ENCODE results near the gene SEMA7A. TPM values are rescaled to one million over a fixed set of nuclear protein-coding genes. Genes with fewer than 3 reads are reported as not detected.

SEMA7A gene
- total RNA-seq, 4 donors from 2014 or later: 0.20 to 5.6 (median 3.1) TPM

GRCh38 chr15:74406517-74406916 is 27.2 kb downstream of the SEMA7A start:
- DNase-seq: no peak
- WGBS, 2 donors (ENCODE audit: low coverage in 1 of 2): 83 to 100% methylated on average over 1 to 4 of the region's 4 CpGs
- peaks cover 0 to 9% (median 0%) of the 10 kb centered on the region in 4 donors for H3K4me1 ChIP-seq
- peaks cover 5% of the 10 kb centered on the region for H3K27me3 ChIP-seq
- H3K9me3 ChIP-seq: no peaks in the 10 kb centered on the region
- no peak overlapping the region for H3K4me3 ChIP-seq
- no peak for TF ChIP-seq CTCF (IDR thresholded peaks at IDR 0.05)
- H3K36me3 ChIP-seq: no peaks in the 10 kb centered on the region
- in situ Hi-C loops (cut with MboI; ENCODE audit: low pct_ligation_motif_present in 1 of 4, low pct_unique_long_range_greater_than_20kb in 1 of 4, low sequenced_read_pairs in 3 of 4): no loop called here
- intact Hi-C loops (cut with DNase I; ENCODE audit: low total_unique reads): no loop called here
- H3K27ac ChIP-seq: no peak overlapping the region

- WGBS, 2 donors (ENCODE audit: low coverage in 1 of 2): 82 to 100% methylated on average over 1 to 7 of the region's 7 CpGs
- no peak for TF ChIP-seq POLR2A (IDR thresholded peaks at IDR 0.05)
- no peak for TF ChIP-seq POLR2AphosphoS5 (IDR thresholded peaks at IDR 0.05)
- no peak for TF ChIP-seq EP300 (IDR thresholded peaks at IDR 0.05; ENCODE audit: low read depth)
- TF ChIP-seq CTCF (IDR thresholded peaks at IDR 0.05): no peak
- no peaks in the 10 kb centered on the region for H3K36me3 ChIP-seq
- in situ Hi-C loops (cut with MboI; ENCODE audit: low pct_ligation_motif_present in 1 of 4, low pct_unique_long_range_greater_than_20kb in 1 of 4, low sequenced_read_pairs in 3 of 4): no loop called here
- no peak overlapping the region for H3K27ac ChIP-seq
- H3K4me1 ChIP-seq: peaks cover 0 to 9% (median 0%) of the 10 kb centered on the region in 4 donors
- no peak for DNase-seq
- intact Hi-C loops (cut with DNase I; ENCODE audit: low total_unique reads): no loop called here
- no peaks in the 10 kb centered on the region for H3K9me3 ChIP-seq
- H3K4me3 ChIP-seq: no peak overlapping the region
- peaks cover 10% of the 10 kb centered on the region for H3K27me3 ChIP-seq
Measured at GRCh38 chr15:74405823-74406222, 27.9 kb downstream of the SEMA7A start.

- no peak for DNase-seq
- no peak overlapping the region for H3K27ac ChIP-seq
- no peaks in the 10 kb centered on the region for H3K36me3 ChIP-seq
Measured at GRCh38 chr15:74403991-74404563, 29.7 kb downstream of the SEMA7A start.

GRCh38 chr15:74403588-74403919 is 30.2 kb downstream of the SEMA7A start:
- Histone ChIP-seq H3K36me3 (no peaks in the 10 kb centered on the region), H3K4me3 (no peak overlapping the region), H3K9me3 (no peaks in the 10 kb centered on the region), H3K4me1 (peaks cover 0 to 13% (median 0%) of the 10 kb centered on the region in 4 donors), H3K27me3 (peaks cover 17% of the 10 kb centered on the region), H3K27ac (no peak overlapping the region)
- intact Hi-C loops (cut with DNase I; ENCODE audit: low total_unique reads): no loop called here
- 76% methylated on average over 10 of the region's 10 CpGs; no CpG with 5 or more reads in 1 of the 2 donors for WGBS, 2 donors (ENCODE audit: low coverage in 1 of 2)
- in situ Hi-C loops (cut with MboI; ENCODE audit: low pct_ligation_motif_present in 1 of 4, low pct_unique_long_range_greater_than_20kb in 1 of 4, low sequenced_read_pairs in 3 of 4): no loop called here
- peak; percentile 23 for DNase-seq
- TF ChIP-seq POLR2AphosphoS5 (IDR thresholded peaks at IDR 0.05) (no peak), CTCF (IDR thresholded peaks at IDR 0.05) (no peak), POLR2A (IDR thresholded peaks at IDR 0.05) (no peak), EP300 (IDR thresholded peaks at IDR 0.05; ENCODE audit: low read depth) (no peak)

More at GRCh38 chr15:74403991-74404563, 29.7 kb downstream of the SEMA7A start:
- TF ChIP-seq EP300 (IDR thresholded peaks at IDR 0.05; ENCODE audit: low read depth) (no peak), POLR2AphosphoS5 (IDR thresholded peaks at IDR 0.05) (no peak), POLR2A (IDR thresholded peaks at IDR 0.05) (no peak), CTCF (IDR thresholded peaks at IDR 0.05) (no peak)
- Histone ChIP-seq H3K4me1 (peaks cover 0 to 13% (median 0%) of the 10 kb centered on the region in 4 donors), H3K27me3 (peaks cover 17% of the 10 kb centered on the region), H3K9me3 (no peaks in the 10 kb centered on the region), H3K4me3 (no peak overlapping the region)
- in situ Hi-C loops (cut with MboI; ENCODE audit: low pct_ligation_motif_present in 1 of 4, low pct_unique_long_range_greater_than_20kb in 1 of 4, low sequenced_read_pairs in 3 of 4): no loop called here
- 48% methylated on average over 16 of the region's 16 CpGs; no CpG with 5 or more reads in 1 of the 2 donors for WGBS, 2 donors (ENCODE audit: low coverage in 1 of 2)
- intact Hi-C loops (cut with DNase I; ENCODE audit: low total_unique reads): no loop called here

Measured in transverse colon (tissue), 4 donors.